ENCODE measurements around the gene CD55. TPM values are rescaled to one million over a fixed set of nuclear protein-coding genes. Genes with fewer than 3 reads are reported as not detected.

The CD55 gene
- total RNA-seq, 1 donor from 2014 or later = 25.5 TPM

GRCh38 chr1:207405814-207406213 lies 84.3 kb downstream of the CD55 start:
- Mint-ChIP-seq H3K4me1 (ENCODE audit: low read depth, unreplicated experiment) (no peaks in the 10 kb centered on the region), H3K36me3 (ENCODE audit: unreplicated experiment) (no peaks in the 10 kb centered on the region), H3K27me3 (ENCODE audit: unreplicated experiment) (no peaks in the 10 kb centered on the region), H3K9me3 (ENCODE audit: unreplicated experiment) (no peaks in the 10 kb centered on the region), H3K4me3 (ENCODE audit: unreplicated experiment) (no peak overlapping the region), H3K27ac (ENCODE audit: unreplicated experiment) (no peak overlapping the region)
- TF ChIP-seq CTCF (IDR thresholded peaks at IDR 0.05; ENCODE audit: partially characterized antibody, unreplicated experiment) = no peak
- DNase-seq = no peak

GRCh38 chr1:207407655-207408260 lies 86.3 kb downstream of the CD55 start:
- H3K4me3 Mint-ChIP-seq (ENCODE audit: unreplicated experiment) = no peak overlapping the region
- no peaks in the 10 kb centered on the region for H3K27me3 Mint-ChIP-seq (ENCODE audit: unreplicated experiment)
- H3K9me3 Mint-ChIP-seq (ENCODE audit: unreplicated experiment) = no peaks in the 10 kb centered on the region
- peaks cover under 1% of the 10 kb centered on the region for H3K36me3 Mint-ChIP-seq (ENCODE audit: unreplicated experiment)
- no peak for TF ChIP-seq CTCF (IDR thresholded peaks at IDR 0.05; ENCODE audit: partially characterized antibody, unreplicated experiment)
- DNase-seq = no peak
- H3K4me1 Mint-ChIP-seq (ENCODE audit: low read depth, unreplicated experiment) = no peaks in the 10 kb centered on the region
- H3K27ac Mint-ChIP-seq (ENCODE audit: unreplicated experiment) = no peak overlapping the region

Other genes starting within 250 kb of the CD55 start
- not detected for gene C4BPB, start 232.8 kb upstream of the CD55 start, total RNA-seq (ENCODE audit: unreplicated experiment)
- not detected for gene C4BPA, start 217.4 kb upstream of the CD55 start, total RNA-seq (ENCODE audit: unreplicated experiment)
- not detected for gene CR2, start 132.7 kb downstream of the CD55 start, total RNA-seq (ENCODE audit: unreplicated experiment)
- not detected for gene CR1, start 174.5 kb downstream of the CD55 start, total RNA-seq (ENCODE audit: unreplicated experiment)